ENCODE data around the gene PLK4. TPM values are rescaled to one million over a fixed set of nuclear protein-coding genes. Genes with fewer than 3 reads are reported as not detected.

The PLK4 gene
- total RNA-seq: 9.7 and 13.1 TPM in 2 replicates

GRCh38 chr4:127880763-127881562 lies at the start of gene PLK4:
Gene PLK4 (plus strand): TSS chr4:127880893. CDS start chr4:127881135, 242 bp downstream.

Other genes with a start within 250 kb of the PLK4 start
- 2.1 and 4.9 TPM in 2 replicates for gene INTU, start 247.9 kb upstream of the PLK4 start, total RNA-seq
- gene SLC25A31, start 150.5 kb upstream of the PLK4 start, total RNA-seq: not detected in 2 replicates
- 44.9 and 45.2 TPM in 2 replicates for gene HSPA4L, start 98.6 kb upstream of the PLK4 start, total RNA-seq
- gene MFSD8, start 84.3 kb downstream of the PLK4 start, total RNA-seq: 8.7 and 8.8 TPM in 2 replicates
- gene ABHD18, start 84.5 kb downstream of the PLK4 start, total RNA-seq: 2.5 and 4.9 TPM in 2 replicates
- gene LARP1B, start 180.4 kb downstream of the PLK4 start, total RNA-seq: 20.5 and 20.9 TPM in 2 replicates

Data from airway epithelial cell (primary cell).